D721Med (cell line): Measurements from ENCODE around the gene DLX5.

Experiments
- DNase-seq: peaks from one replicate; pipeline ENCODE4 v3.0.0; 2011; ENCODE audit warnings: low spot score; ENCODE audit not compliant: insufficient read length
- FAIRE-seq: peaks from 2 replicates; lab custom pipeline; 2011; peaks lifted over from hg19 to GRCh38; lab: Jason Lieb, UNC
- TF ChIP-seq, protein P1 (sequence below): IDR thresholded peaks from 2 replicates; pipeline ENCODE4 v1.5.1; 2012; ENCODE audit warnings: mild to moderate bottlenecking, control low read depth; ENCODE audit not compliant: insufficient read depth; ENCODE audit errors: missing control alignments

The DLX5 gene

DNA sequence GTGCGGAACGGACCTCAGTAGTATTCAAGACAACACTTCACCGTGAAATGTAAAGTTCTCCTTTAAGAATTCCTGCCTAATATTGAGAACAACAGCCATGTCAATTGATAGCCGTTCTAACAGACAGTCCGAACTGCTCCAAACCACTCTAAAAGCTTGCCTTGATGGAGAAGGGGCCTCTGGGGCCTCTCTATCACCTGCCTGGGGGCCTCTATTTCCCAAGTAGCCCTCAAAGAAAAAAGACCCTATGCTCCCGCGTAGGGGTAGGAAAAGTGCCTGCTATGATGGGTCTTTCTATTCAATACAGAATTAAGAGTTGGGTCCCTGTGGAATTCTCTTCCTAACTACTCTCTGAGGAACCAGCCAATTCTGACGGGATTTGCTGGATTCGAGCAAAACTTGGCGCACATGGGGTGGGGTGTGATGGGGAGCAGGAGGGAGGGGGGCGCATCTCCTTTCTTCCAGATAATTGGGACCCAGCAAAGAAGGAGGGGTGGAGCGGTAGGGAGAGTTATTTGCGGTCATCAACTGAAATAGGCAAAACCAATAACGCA, 27.6 kb downstream of the DLX5 start:
- DNase-seq (no peak), FAIRE-seq (no peak)
- TF ChIP-seq, protein P1, sequence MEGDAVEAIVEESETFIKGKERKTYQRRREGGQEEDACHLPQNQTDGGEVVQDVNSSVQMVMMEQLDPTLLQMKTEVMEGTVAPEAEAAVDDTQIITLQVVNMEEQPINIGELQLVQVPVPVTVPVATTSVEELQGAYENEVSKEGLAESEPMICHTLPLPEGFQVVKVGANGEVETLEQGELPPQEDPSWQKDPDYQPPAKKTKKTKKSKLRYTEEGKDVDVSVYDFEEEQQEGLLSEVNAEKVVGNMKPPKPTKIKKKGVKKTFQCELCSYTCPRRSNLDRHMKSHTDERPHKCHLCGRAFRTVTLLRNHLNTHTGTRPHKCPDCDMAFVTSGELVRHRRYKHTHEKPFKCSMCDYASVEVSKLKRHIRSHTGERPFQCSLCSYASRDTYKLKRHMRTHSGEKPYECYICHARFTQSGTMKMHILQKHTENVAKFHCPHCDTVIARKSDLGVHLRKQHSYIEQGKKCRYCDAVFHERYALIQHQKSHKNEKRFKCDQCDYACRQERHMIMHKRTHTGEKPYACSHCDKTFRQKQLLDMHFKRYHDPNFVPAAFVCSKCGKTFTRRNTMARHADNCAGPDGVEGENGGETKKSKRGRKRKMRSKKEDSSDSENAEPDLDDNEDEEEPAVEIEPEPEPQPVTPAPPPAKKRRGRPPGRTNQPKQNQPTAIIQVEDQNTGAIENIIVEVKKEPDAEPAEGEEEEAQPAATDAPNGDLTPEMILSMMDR, result no peak

DNA sequence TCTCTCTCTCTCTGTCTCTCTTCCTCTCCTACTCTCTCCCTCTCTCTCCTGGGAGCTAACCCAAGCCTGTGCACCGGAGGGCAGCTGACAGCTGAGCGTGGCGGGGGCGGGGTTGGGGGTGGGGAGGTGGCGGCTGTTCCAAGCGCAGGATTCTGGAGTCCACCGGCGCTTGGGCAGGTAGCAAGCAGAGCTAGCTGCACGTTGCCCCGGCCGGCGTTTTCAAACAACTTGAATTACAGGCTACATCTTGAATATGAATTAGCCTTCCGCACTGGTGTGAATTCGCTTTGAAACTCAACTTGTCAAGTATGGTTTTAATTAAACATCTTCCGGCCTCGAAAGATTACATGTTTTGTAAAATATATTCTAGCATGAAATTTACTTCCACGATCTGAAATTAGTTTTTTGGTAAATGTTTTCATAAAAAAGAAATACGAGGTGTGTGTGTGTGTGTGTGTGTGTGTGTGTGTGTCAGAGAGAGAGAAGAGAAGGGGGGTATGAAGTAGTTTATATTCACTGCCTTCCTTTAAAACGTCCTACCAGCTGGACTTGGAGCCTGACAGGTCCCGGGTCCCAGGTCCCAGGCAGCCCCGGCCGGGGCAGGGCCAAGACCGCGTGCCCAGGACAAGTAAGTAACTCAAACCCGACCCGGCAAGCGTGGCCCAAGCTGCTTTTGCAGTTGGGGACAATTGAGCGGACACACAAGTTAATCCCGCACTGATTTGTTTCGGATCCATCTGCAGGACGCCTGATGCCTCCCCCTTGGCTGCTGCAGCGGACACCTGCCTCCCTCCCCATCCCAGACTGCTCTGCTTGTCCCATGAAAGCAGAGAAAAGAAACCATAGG, 28.3 kb downstream of the DLX5 start:
- TF ChIP-seq, protein P1, result no peak
- FAIRE-seq, result no peak
- DNase-seq, result no peak

DNA sequence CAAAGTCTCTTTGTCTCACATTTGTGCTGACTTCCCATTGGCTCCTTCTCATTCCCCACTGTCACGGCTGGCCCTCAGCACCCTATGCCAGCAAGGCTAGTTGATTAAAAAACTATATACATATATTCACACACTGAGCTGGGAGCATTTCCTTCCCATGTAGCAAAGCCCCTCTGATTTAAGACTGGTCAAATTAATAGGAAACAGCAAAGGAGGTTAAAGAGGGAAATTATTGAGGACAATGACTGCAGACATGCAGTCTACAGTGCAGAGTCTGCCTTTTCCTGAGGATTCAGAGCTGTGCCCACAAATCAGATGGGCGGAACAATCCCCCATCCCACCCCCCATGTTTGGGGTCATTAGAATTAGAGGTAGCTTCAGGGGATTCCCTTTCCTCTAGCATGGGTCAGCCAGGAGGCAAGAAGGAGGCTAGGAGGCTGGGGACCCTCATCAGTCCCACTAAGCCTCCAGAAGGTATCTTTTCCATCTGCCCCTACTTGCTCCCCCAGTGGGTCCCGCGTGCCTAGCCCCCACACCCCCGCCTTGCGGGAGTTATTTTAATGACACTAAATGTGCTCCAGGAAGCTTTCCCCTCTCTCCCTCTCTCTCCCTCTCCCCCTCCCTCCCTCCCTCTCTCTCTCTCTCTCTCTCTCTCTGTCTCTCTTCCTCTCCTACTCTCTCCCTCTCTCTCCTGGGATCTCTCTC, 29.1 kb downstream of the DLX5 start:
- TF ChIP-seq, protein P1, result no peak
- FAIRE-seq (no peak), DNase-seq (no peak)

DNA sequence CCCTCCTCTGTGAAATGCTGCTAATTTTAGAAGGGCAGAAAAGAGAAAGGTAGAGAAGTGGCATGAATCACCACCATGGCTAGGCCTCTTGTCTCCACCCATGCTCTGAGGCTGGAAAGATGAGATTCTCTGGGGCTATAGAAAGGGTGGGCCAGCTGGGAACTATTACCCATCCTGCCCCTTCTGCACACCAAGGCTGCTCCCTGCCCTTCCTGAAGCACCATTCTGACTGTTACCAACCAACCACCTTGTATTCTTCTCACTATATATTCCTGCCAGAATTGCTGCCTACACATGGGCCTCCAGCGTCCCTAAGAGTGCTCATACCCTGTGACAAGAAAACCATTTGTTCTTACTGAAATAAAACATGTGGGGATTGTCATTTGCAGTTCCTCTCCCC, 30.7 kb downstream of the DLX5 start:
- no peak for DNase-seq
- TF ChIP-seq, protein P1, result no peak
- FAIRE-seq, result no peak

DNA sequence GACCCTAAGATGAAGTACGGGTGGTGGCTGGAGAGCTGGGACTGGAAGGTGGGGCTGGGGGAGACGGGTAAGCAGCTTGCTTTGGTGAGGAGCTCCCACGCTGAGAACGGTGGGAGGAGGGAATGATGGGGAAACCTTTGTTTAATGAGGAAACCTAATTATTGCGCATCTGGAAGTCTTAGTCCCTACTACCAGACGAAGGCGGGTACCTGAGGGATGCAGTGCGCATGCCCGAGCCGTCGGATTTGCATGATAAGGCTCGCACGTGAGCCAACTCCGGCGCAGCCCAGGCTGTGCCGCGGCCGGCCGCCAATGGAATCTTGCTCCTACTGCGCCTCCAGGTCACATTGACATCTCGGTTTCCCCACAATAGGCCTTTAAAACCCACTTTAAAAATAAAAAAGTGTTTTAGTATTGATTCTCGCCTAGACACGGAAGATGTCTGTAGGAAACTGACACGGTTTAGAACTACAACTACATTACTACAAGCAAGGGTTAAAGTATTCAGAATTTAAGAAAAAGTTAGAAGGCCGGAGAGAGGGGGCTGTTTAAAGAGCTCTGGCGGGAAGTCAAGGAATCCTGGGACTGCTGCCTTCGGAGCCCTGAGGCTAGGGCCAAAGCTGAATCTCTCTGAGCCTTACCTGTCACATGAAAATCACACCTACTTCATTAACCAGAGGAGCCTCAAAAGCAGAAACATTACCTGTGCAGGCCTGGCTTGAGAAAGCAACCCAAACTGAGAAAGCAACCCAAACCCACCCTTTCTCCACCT, 31.4 kb downstream of the DLX5 start:
- FAIRE-seq (no peak), DNase-seq (no peak)
- TF ChIP-seq, protein P1, result no peak

DNA sequence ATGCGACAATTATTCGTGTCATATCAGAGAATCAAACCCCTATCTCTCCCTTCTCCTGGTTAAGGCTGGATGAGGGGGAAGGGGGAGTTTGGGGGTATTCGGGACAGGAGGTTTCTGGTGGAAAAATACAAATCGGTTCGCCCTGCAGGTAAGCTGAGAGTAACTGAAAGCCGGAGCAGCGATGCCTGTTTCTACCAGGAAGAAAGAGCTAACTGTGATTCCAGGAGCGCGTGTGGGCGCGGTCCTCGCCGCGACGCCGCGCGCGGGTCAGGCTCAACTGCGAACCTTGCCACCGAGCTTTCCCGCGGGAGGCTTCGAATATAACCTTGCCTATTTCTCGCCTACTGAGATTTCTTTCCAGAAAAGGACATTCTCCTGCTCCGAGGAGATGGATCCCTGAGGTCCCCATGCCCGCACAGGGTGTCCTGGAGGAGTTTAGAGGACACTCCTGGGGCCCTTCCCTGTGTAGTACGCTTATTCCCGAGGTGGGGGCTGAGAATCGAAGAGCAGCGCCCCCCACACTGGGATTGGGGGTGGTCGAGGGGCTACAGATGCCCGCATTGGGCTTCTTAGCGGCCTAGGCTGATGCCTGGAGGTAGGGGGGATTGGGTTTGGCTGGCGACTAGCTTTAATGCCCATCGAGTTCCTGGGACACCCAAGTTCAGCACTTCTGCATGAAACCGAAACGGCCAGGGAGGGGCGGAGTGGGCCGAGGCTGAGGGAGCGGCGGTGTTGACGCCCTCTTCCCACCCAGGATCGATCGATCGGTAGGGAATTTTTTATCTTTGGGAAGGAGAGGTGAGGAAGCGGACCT, 32.2 kb downstream of the DLX5 start:
- DNase-seq (no peak), FAIRE-seq (no peak)
- TF ChIP-seq, protein P1, result no peak
